K562 (cell line): ENCODE measurements around the gene BEST2. TPM values are rescaled to one million over a fixed set of nuclear protein-coding genes. Genes with fewer than 3 reads are reported as not detected.
A peak's percentile ranks its signal among the peaks of the same experiment; 100 is the strongest.

Experiments
- CEBPG ChIP-seq, 3 experiments: fragments of 200-800 bp in 1 of 3; sonication (Bioruptor generic) in 1 of 3; sonication (generic) in 1 of 3; formaldehyde crosslinking in 1 of 3; IDR thresholded peaks in 2 of 3; conservative IDR thresholded peaks in 1 of 3; 2 replicates each; pipeline versions ENCODE4 v1.6.1 to v1.8.0; 2016 to 2022; ENCODE audit warnings: missing compliant biosample characterization in 2 of 3, missing genetic modification characterization in 2 of 3, mild to moderate bottlenecking in 1 of 3, missing genetic modification reagents in 1 of 3
- ESRRB ChIP-seq: fragments of 250-450 bp; sonication (Bioruptor Pico); IDR thresholded peaks from 2 replicates; pipeline ENCODE4 v1.5.0; 2020; ENCODE audit warnings: mild to moderate bottlenecking, moderate library complexity, borderline replicate concordance
- HDAC2 ChIP-seq: fragments of 450-650 bp; IDR thresholded peaks from 2 replicates; pipeline ENCODE4 v1.6.1; 2016; ENCODE audit warnings: mild to moderate bottlenecking
- HIVEP1 ChIP-seq: fragments of 250-450 bp; sonication (Bioruptor Pico); IDR thresholded peaks from 2 replicates; pipeline ENCODE4 v1.4.0; 2020; ENCODE audit warnings: mild to moderate bottlenecking
- SMAD1 ChIP-seq: fragments of 150-350 bp; IDR thresholded peaks from 2 replicates; pipeline ENCODE4 v1.6.1; 2014; ENCODE audit warnings: low read length, low read depth; ENCODE audit not compliant: partially characterized antibody
- SMARCE1 ChIP-seq: fragments of 450-650 bp; IDR thresholded peaks from 2 replicates; pipeline ENCODE4 v1.7.1; 2016; ENCODE audit warnings: mild to moderate bottlenecking
- TEAD4 ChIP-seq, 2 experiments: sonication (generic) in 1 of 2; formaldehyde crosslinking in 1 of 2; IDR thresholded peaks; 2 replicates each; pipeline versions ENCODE4 v1.6.1 to v1.8.0; 2012 to 2022; ENCODE audit warnings: borderline replicate concordance in 1 of 2, inconsistent platforms in 1 of 2, low read length in 1 of 2, mild to moderate bottlenecking in 1 of 2, missing genetic modification reagents in 1 of 2
- ZNF766 ChIP-seq: fragments of 200-800 bp; sonication (Bioruptor generic); conservative IDR thresholded peaks from 2 replicates; pipeline ENCODE4 v1.6.1; 2016; ENCODE audit warnings: missing genetic modification characterization, missing compliant biosample characterization
- polyA plus RNA-seq, 8 experiments: library from polyadenylated mRNA; depleted of rRNA in 4 of 8; stranded (reverse) in 5 of 8; unstranded in 3 of 8; fragments of >200 nt; fragmentation: Nextera tagmentation in 2 of 8; fragmentation: Illumina TruSeq in 1 of 8; extraction: Ambion mirVana in 2 of 8; extraction: Trizol in 1 of 8; gene quantifications; 2 replicates each; pipeline versions ENCODE4 v1.2.1 to v1.2.3, GENCODE V29; 2011 to 2014; ENCODE audit warnings: inconsistent platforms in 1 of 8, missing spikeins in 1 of 8
- total RNA-seq, 7 experiments: library from RNA; depleted of rRNA in 6 of 7; stranded (reverse); fragments of >200 nt in 6 of 7; fragmentation: Illumina TruSeq in 2 of 7; extraction: Trizol in 2 of 7; gene quantifications; 2 replicates each; pipeline versions ENCODE4 v1.2.1 to v1.2.3, GENCODE V29; 2011 to 2021; ENCODE audit warnings: low replicate concordance in 1 of 7
- TF ChIP-seq, protein P1 (sequence below): fragments of 450-650 bp; IDR thresholded peaks from 2 replicates; pipeline ENCODE4 v1.6.1; 2016; ENCODE audit warnings: mild to moderate bottlenecking, moderate library complexity
- TF ChIP-seq, protein P2 (sequence below), 2 experiments: fragments of 450-650 bp; conservative IDR thresholded peaks; 2 replicates each; pipeline ENCODE4 v1.6.1; 2017; ENCODE audit warnings: mild to moderate bottlenecking in 2 of 2, moderate library complexity in 2 of 2

BEST2 gene
- total and polyA plus RNA-seq, 9 of the 15 experiments (the other 6 are each of a cell fraction or from before 2014, with no cell fraction given) = not detected

DNA sequence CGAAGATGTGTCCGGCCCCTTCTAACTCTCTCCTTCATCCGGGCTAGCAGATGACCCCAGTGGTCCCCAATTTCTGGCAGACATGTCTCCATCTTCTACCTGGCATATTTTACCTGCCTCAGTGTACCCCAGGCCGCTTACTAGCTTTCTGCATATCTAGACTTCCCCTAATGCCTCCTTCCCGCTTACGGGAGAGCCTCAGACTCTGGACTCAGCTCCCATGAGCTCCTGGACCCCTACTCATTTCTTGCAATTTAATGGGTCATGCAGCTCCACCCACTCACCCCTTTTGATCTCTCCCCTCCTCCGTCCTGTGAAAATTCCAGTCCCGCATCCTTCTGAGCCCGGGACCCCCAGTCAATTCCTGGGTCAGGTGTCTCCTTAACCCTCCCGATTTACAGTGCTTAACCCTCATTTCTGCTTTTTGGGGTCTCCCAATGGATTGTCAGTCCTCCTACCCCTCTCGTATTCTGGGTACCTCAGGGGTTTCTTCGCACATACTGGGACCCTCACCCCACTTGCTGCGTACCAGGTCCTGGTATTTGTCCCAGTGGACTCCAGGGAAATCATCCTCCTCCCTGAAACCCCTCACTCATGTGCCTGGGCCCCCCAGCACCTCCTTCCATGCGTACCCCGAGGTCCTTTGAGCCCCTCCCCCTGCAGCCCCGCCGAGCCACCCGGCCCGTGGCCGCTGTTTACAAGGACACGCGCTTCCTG is 39.2 kb downstream of the BEST2 start (continued):
- TF ChIP-seq, protein P1, sequence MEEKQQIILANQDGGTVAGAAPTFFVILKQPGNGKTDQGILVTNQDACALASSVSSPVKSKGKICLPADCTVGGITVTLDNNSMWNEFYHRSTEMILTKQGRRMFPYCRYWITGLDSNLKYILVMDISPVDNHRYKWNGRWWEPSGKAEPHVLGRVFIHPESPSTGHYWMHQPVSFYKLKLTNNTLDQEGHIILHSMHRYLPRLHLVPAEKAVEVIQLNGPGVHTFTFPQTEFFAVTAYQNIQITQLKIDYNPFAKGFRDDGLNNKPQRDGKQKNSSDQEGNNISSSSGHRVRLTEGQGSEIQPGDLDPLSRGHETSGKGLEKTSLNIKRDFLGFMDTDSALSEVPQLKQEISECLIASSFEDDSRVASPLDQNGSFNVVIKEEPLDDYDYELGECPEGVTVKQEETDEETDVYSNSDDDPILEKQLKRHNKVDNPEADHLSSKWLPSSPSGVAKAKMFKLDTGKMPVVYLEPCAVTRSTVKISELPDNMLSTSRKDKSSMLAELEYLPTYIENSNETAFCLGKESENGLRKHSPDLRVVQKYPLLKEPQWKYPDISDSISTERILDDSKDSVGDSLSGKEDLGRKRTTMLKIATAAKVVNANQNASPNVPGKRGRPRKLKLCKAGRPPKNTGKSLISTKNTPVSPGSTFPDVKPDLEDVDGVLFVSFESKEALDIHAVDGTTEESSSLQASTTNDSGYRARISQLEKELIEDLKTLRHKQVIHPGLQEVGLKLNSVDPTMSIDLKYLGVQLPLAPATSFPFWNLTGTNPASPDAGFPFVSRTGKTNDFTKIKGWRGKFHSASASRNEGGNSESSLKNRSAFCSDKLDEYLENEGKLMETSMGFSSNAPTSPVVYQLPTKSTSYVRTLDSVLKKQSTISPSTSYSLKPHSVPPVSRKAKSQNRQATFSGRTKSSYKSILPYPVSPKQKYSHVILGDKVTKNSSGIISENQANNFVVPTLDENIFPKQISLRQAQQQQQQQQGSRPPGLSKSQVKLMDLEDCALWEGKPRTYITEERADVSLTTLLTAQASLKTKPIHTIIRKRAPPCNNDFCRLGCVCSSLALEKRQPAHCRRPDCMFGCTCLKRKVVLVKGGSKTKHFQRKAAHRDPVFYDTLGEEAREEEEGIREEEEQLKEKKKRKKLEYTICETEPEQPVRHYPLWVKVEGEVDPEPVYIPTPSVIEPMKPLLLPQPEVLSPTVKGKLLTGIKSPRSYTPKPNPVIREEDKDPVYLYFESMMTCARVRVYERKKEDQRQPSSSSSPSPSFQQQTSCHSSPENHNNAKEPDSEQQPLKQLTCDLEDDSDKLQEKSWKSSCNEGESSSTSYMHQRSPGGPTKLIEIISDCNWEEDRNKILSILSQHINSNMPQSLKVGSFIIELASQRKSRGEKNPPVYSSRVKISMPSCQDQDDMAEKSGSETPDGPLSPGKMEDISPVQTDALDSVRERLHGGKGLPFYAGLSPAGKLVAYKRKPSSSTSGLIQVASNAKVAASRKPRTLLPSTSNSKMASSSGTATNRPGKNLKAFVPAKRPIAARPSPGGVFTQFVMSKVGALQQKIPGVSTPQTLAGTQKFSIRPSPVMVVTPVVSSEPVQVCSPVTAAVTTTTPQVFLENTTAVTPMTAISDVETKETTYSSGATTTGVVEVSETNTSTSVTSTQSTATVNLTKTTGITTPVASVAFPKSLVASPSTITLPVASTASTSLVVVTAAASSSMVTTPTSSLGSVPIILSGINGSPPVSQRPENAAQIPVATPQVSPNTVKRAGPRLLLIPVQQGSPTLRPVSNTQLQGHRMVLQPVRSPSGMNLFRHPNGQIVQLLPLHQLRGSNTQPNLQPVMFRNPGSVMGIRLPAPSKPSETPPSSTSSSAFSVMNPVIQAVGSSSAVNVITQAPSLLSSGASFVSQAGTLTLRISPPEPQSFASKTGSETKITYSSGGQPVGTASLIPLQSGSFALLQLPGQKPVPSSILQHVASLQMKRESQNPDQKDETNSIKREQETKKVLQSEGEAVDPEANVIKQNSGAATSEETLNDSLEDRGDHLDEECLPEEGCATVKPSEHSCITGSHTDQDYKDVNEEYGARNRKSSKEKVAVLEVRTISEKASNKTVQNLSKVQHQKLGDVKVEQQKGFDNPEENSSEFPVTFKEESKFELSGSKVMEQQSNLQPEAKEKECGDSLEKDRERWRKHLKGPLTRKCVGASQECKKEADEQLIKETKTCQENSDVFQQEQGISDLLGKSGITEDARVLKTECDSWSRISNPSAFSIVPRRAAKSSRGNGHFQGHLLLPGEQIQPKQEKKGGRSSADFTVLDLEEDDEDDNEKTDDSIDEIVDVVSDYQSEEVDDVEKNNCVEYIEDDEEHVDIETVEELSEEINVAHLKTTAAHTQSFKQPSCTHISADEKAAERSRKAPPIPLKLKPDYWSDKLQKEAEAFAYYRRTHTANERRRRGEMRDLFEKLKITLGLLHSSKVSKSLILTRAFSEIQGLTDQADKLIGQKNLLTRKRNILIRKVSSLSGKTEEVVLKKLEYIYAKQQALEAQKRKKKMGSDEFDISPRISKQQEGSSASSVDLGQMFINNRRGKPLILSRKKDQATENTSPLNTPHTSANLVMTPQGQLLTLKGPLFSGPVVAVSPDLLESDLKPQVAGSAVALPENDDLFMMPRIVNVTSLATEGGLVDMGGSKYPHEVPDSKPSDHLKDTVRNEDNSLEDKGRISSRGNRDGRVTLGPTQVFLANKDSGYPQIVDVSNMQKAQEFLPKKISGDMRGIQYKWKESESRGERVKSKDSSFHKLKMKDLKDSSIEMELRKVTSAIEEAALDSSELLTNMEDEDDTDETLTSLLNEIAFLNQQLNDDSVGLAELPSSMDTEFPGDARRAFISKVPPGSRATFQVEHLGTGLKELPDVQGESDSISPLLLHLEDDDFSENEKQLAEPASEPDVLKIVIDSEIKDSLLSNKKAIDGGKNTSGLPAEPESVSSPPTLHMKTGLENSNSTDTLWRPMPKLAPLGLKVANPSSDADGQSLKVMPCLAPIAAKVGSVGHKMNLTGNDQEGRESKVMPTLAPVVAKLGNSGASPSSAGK = peak; percentile 8; the same call in 1 of the 2 replicates
- TF ChIP-seq TEAD4 (IDR thresholded peaks at IDR 0.05; ENCODE audit: low read length) = no peak
- TF ChIP-seq TEAD4 (CRISPR knock-in tag; IDR thresholded peaks at IDR 0.05; ENCODE audit: borderline replicate concordance) = 0 out of 2 replicates have a peak, but pooled peaks have one; percentile 20
- TF ChIP-seq ZNF766 (CRISPR knock-in tag) = 0 out of 2 replicates have a peak, but pooled peaks have one; percentile 30
- TF ChIP-seq, protein P2, sequence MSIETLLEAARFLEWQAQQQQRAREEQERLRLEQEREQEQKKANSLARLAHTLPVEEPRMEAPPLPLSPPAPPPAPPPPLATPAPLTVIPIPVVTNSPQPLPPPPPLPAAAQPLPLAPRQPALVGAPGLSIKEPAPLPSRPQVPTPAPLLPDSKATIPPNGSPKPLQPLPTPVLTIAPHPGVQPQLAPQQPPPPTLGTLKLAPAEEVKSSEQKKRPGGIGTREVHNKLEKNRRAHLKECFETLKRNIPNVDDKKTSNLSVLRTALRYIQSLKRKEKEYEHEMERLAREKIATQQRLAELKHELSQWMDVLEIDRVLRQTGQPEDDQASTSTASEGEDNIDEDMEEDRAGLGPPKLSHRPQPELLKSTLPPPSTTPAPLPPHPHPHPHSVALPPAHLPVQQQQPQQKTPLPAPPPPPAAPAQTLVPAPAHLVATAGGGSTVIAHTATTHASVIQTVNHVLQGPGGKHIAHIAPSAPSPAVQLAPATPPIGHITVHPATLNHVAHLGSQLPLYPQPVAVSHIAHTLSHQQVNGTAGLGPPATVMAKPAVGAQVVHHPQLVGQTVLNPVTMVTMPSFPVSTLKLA (conservative IDR thresholded peaks at IDR 0.05) = peak; percentile 100; a peak in 3 of 4 replicates
- TF ChIP-seq CEBPG (CRISPR knock-in tag; IDR thresholded peaks at IDR 0.05) = peak; percentile 32; the same call in 1 of the 2 replicates
- TF ChIP-seq CEBPG (tag; conservative IDR thresholded peaks at IDR 0.05 in 1 of 2, IDR thresholded peaks at IDR 0.05 in 1 of 2) = no peak
- no peak for TF ChIP-seq SMAD1
- TF ChIP-seq HIVEP1 = no peak
- peak; percentile 14; the same call in 1 of the 2 replicates for TF ChIP-seq SMARCE1
- TF ChIP-seq HDAC2 = peak; percentile 67; the same call in 1 of the 2 replicates
- no peak for TF ChIP-seq ESRRB (CRISPR knock-in tag)
